Heart left ventricle (tissue), 16 donors: Measurements from ENCODE around the gene OR5L1. TPM values are rescaled to one million over a fixed set of nuclear protein-coding genes. Genes with fewer than 3 reads are reported as not detected.

ENCODE experiments used
- ATAC-seq, 4 donors: fragments of 200-7000 bp; cut with Tn5 transposase; one replicate each; pipeline ENCODE4 v1.9.1; 2020 to 2022; ENCODE audit warnings: moderate library complexity in 4 of 4, mild to moderate bottlenecking in 3 of 4, moderate number of reproducible peaks in 1 of 4
- DNase-seq, 5 donors: peaks; one replicate each; pipeline ENCODE4 v3.0.0-alpha.2; 2020
- H3K27ac ChIP-seq, 12 donors: fragments of 200-600 bp; sonication (generic) in 4 of 12; one replicate each; pipeline versions ENCODE4 v1.5.0 to v1.8.0; 2016 to 2022; ENCODE audit warnings: mild to moderate bottlenecking in 2 of 12
- H3K27me3 ChIP-seq, 9 donors: fragments of 200-600 bp; sonication (generic) in 2 of 9; one replicate each; pipeline versions ENCODE4 v1.5.1 to v1.8.0; 2016 to 2022; ENCODE audit warnings: mild to moderate bottlenecking in 3 of 9
- H3K36me3 ChIP-seq, 9 donors: fragments of 200-600 bp; sonication (generic) in 2 of 9; one replicate each; pipeline versions ENCODE4 v1.5.0 to v1.8.0; 2018 to 2022; ENCODE audit warnings: mild to moderate bottlenecking in 2 of 9
- H3K4me1 ChIP-seq, 12 donors: fragments of 200-600 bp; sonication (generic) in 4 of 12; one replicate each; pipeline versions ENCODE4 v1.5.0 to v1.8.0; 2016 to 2022; ENCODE audit warnings: mild to moderate bottlenecking in 3 of 12
- H3K4me3 ChIP-seq, 12 donors: fragments of 200-600 bp; sonication (generic) in 4 of 12; one replicate each; pipeline versions ENCODE4 v1.5.0 to v1.8.0; 2017 to 2022; ENCODE audit warnings: mild to moderate bottlenecking in 9 of 12, moderate library complexity in 4 of 12
- H3K9me3 ChIP-seq, 12 donors: fragments of 200-600 bp; sonication (generic) in 4 of 12; one replicate each; pipeline versions ENCODE4 v1.5.0 to v1.8.0; 2016 to 2022; ENCODE audit warnings: mild to moderate bottlenecking in 1 of 12
- POLR2A ChIP-seq, 2 donors: fragments of 450-650 bp; IDR thresholded peaks; one replicate each; pipeline ENCODE4 v1.6.1; 2017; ENCODE audit warnings: antibody characterized with exemption in 2 of 2, mild to moderate bottlenecking in 2 of 2, moderate library complexity in 2 of 2
- WGBS, 4 donors: extraction: QIAGEN DNeasy Blood & Tissue Kit in 2 of 4; methylation state at CpG; one replicate each; pipeline versions ENCODE4 v1.1.5 to v1.1.7; 2013 to 2018; 5-methylcytosine and 5-hydroxymethylcytosine counted together
- intact Hi-C, 10 donors: fragments of 100-400 bp; cut with DNase I; formaldehyde crosslinking; loops; one replicate each; pipeline versions ENCODE4 v1.11.1 to v1.14.2; 2022
- polyA plus RNA-seq, 2 donors: library from polyadenylated mRNA; stranded (reverse); fragments of 200-250 nt; gene quantifications; one replicate each; pipeline ENCODE4 v1.2.3, GENCODE V29; 2013
- total RNA-seq, 9 donors: library from RNA; depleted of rRNA in 2 of 9; stranded (reverse); fragments of >200 nt in 2 of 9; fragmentation: NEBNext Ultra II Directional in 3 of 9; extraction: Animal tissue kit (Norgen Biotek cat#: 25700) in 3 of 9; gene quantifications; one replicate each; pipeline versions ENCODE4 v1.1.0 to v1.2.4, GENCODE V29; 2016 to 2023
- TF ChIP-seq, protein P1 (sequence below), 12 donors: fragments of 200-600 bp; sonication (generic) in 4 of 12; IDR thresholded peaks; one replicate each; pipeline versions ENCODE4 v1.5.0 to v1.8.0; 2018 to 2022; ENCODE audit warnings: antibody characterized with exemption in 12 of 12, mild to moderate bottlenecking in 5 of 12
- donor health status: ischemic (EF 13 %, LVEDD 7.1; RV severe dilation, severe dysfunction).
- donor health status: healthy with polysubstance abuse.
- donor health status: DM: no; HTN: yes; CAD: no.
- donor health status: DM: no; HTN: no; CAD: no.
- donor health status: ischemic (EF 25% LVEDD 6.9; RV normal size, moderate dysfunction).
- donor health status: ischemic (EF 25% LVEDD 5.7; RV mildly dilated, moderate dysfunction).
- donor health status: healthy.
- donor health status: DM: yes; HTN: yes; CAD: no.
- donor health status: ischemic (EF 35%, LVEDD 5.7; RV mildly dilated, moderate dysfunction).
- donor health status: nonischemic (EF 11% LVEDD 7.7; RV severe dilation, severe dysfunction).
- donor health status: DM: yes; HTN: yes; CAD: no.
- donor health status: PGD.
- donor health status: ischemic (EF 29% LVEDD 5.4; RV normal size, mild dysfunction).
- donor health status: nonischemic (EF 23%, LVEDD 6.1; RV moderate dilation, normal function).

The OR5L1 gene
- total and polyA plus RNA-seq, 11 donors: not detected

- Histone ChIP-seq H3K4me1 (no peaks in the 10 kb centered on the region), H3K36me3 (no peaks in the 10 kb centered on the region), H3K27ac (no peak within 1 kb of the TSS), H3K4me3 (no peak within 1 kb of the TSS), H3K27me3 (no peaks in the 10 kb centered on the region), H3K9me3 (peaks cover 0 to 20% (median 0%) of the 10 kb centered on the region in 12 donors)
- ATAC-seq (no peak), DNase-seq (no peak)
- intact Hi-C loops: no loop called here
- WGBS, 4 donors: 22 to 26% (median 24%) methylated on average over 3 of the region's 3 CpGs
- no peak for TF ChIP-seq POLR2A (IDR thresholded peaks at IDR 0.05)
These were observed 27.3 kb downstream of the OR5L1 start, which contains the start of gene OR5D16 for GRCh38 chr11:55838452-55838851. TSS of gene OR5D16 (plus strand) at chr11:55838752. CDS start at chr11:55838752, 0 bp downstream.

DNA sequence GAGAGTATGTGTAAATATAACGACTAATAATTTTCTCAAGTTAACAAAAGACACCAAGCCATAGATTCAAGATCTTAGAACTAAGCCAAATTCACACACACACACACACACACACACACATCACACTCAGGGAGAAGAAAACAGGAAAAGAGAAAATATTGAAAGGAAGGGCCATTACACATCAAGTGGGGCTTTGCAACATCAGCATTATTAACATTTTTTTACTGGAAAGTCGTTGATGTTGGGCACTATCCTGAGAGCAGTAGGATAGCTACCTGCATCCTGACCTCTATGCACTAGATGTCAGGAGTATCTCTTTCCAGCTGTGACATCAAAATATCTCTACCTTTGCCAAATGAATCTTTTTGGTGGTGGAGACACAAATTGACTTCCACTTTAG is 36.3 kb downstream of the OR5L1 start:
- ATAC-seq (no peak), DNase-seq (no peak)
- H3K4me3 ChIP-seq: no peak overlapping the region
- 31 to 49% (median 35%) methylated on average over 2 of the region's 2 CpGs for WGBS, 4 donors
- TF ChIP-seq, protein P1, sequence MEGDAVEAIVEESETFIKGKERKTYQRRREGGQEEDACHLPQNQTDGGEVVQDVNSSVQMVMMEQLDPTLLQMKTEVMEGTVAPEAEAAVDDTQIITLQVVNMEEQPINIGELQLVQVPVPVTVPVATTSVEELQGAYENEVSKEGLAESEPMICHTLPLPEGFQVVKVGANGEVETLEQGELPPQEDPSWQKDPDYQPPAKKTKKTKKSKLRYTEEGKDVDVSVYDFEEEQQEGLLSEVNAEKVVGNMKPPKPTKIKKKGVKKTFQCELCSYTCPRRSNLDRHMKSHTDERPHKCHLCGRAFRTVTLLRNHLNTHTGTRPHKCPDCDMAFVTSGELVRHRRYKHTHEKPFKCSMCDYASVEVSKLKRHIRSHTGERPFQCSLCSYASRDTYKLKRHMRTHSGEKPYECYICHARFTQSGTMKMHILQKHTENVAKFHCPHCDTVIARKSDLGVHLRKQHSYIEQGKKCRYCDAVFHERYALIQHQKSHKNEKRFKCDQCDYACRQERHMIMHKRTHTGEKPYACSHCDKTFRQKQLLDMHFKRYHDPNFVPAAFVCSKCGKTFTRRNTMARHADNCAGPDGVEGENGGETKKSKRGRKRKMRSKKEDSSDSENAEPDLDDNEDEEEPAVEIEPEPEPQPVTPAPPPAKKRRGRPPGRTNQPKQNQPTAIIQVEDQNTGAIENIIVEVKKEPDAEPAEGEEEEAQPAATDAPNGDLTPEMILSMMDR (IDR thresholded peaks at IDR 0.05): no peak
- TF ChIP-seq POLR2A (IDR thresholded peaks at IDR 0.05): no peak
- H3K27ac ChIP-seq: no peak overlapping the region
- peaks cover 0 to 6% (median 0%) of the 10 kb centered on the region in 12 donors for H3K9me3 ChIP-seq
- no peaks in the 10 kb centered on the region for H3K27me3 ChIP-seq
- H3K36me3 ChIP-seq: no peaks in the 10 kb centered on the region
- intact Hi-C loops: no loop called here
- H3K4me1 ChIP-seq: no peaks in the 10 kb centered on the region

DNA sequence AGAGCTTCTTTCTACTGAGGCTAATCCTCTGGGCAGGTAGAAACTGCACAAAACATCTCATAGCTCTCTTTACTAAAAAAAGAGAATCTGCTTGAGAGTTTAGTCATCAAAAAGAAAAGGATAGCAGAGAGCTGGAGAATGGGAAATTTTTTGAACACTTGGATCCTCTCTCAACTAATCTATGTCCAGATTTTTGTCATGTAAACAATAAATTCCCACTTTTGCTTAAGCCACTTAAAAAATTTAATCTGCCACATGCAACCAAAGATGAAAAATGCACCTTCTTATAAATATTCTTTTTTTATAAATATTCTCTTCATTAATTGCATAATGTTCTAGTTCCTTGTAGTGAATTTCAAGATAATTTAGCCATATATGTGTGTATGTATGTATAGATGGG is 37.9 kb downstream of the OR5L1 start:
- no peaks in the 10 kb centered on the region for H3K27me3 ChIP-seq
- DNase-seq: no peak
- intact Hi-C loops: no loop called here

GRCh38 chr11:55852141-55852540 is 41.0 kb downstream of the OR5L1 start:
- intact Hi-C loops: no loop called here
- no peak for ATAC-seq
- Histone ChIP-seq H3K4me3 (no peak overlapping the region), H3K27me3 (no peaks in the 10 kb centered on the region), H3K9me3 (no peaks in the 10 kb centered on the region), H3K27ac (no peak overlapping the region), H3K4me1 (no peaks in the 10 kb centered on the region), H3K36me3 (no peaks in the 10 kb centered on the region)
- WGBS, 4 donors: 68 to 83% (median 72%) methylated on average over 1 of the region's 1 CpG
- TF ChIP-seq POLR2A (IDR thresholded peaks at IDR 0.05): no peak
- TF ChIP-seq, protein P1 (IDR thresholded peaks at IDR 0.05): no peak
- no peak for DNase-seq

More for the DNA sequence above, 37.9 kb downstream of the OR5L1 start:
- H3K36me3 ChIP-seq: no peaks in the 10 kb centered on the region
- no peak overlapping the region for H3K27ac ChIP-seq
- no peaks in the 10 kb centered on the region for H3K4me1 ChIP-seq
- peaks cover 0 to 5% (median 0%) of the 10 kb centered on the region in 12 donors for H3K9me3 ChIP-seq
- no peak for TF ChIP-seq POLR2A (IDR thresholded peaks at IDR 0.05)
- TF ChIP-seq, protein P1 (IDR thresholded peaks at IDR 0.05): no peak
- H3K4me3 ChIP-seq: no peak overlapping the region
- no peak for ATAC-seq

- no peak overlapping the region for H3K27ac ChIP-seq
- H3K4me3 ChIP-seq: no peak overlapping the region
- WGBS, 4 donors: 4 to 25% (median 8%) methylated on average over 1 of the region's 1 CpG
- H3K36me3 ChIP-seq: no peaks in the 10 kb centered on the region
- H3K4me1 ChIP-seq: no peaks in the 10 kb centered on the region
- ATAC-seq (no peak), DNase-seq (no peak)
- no peaks in the 10 kb centered on the region for H3K27me3 ChIP-seq
- intact Hi-C loops: no loop called here
- H3K9me3 ChIP-seq: no peaks in the 10 kb centered on the region
- TF ChIP-seq POLR2A (IDR thresholded peaks at IDR 0.05): no peak
- TF ChIP-seq, protein P1 (IDR thresholded peaks at IDR 0.05): no peak
These were observed 43.5 kb downstream of the OR5L1 start for GRCh38 chr11:55854704-55855103.
